SK-N-SH treated with all-trans-retinoic acid at 6 μM for 48 hours (cell line): ENCODE results near the gene ABCC1.

Source experiments
- ARNTL ChIP-seq: fragments of 450-650 bp; formaldehyde crosslinking; IDR thresholded peaks from 2 replicates; pipeline ENCODE4 v1.5.0; 2020; ENCODE audit warnings: low read depth, mild to moderate bottlenecking, moderate library complexity, borderline replicate concordance
- PPARA ChIP-seq: fragments of 250-450 bp; sonication (Bioruptor Pico); IDR thresholded peaks from 2 replicates; pipeline ENCODE4 v1.5.0; 2020; ENCODE audit warnings: mild to moderate bottlenecking, borderline replicate concordance
- RARB ChIP-seq: fragments of 250-450 bp; sonication (Bioruptor Pico); IDR thresholded peaks from 2 replicates; pipeline ENCODE4 v1.8.0; 2021; ENCODE audit warnings: mild to moderate bottlenecking, moderate library complexity
- TCF4 ChIP-seq: fragments of 250-450 bp; sonication (Bioruptor Pico); IDR thresholded peaks from 2 replicates; pipeline ENCODE4 v1.8.0; 2021; ENCODE audit warnings: mild to moderate bottlenecking, moderate library complexity, borderline replicate concordance
- ZNF70 ChIP-seq: fragments of 450-650 bp; formaldehyde crosslinking; IDR thresholded peaks from 2 replicates; pipeline ENCODE4 v1.5.0; 2020; ENCODE audit warnings: mild to moderate bottlenecking, moderate library complexity
- TF ChIP-seq, protein P1 (sequence below): fragments of 250-450 bp; sonication (Bioruptor Pico); IDR thresholded peaks from 2 replicates; pipeline ENCODE4 v1.8.0; 2020; ENCODE audit warnings: mild to moderate bottlenecking, moderate library complexity, borderline replicate concordance

DNA sequence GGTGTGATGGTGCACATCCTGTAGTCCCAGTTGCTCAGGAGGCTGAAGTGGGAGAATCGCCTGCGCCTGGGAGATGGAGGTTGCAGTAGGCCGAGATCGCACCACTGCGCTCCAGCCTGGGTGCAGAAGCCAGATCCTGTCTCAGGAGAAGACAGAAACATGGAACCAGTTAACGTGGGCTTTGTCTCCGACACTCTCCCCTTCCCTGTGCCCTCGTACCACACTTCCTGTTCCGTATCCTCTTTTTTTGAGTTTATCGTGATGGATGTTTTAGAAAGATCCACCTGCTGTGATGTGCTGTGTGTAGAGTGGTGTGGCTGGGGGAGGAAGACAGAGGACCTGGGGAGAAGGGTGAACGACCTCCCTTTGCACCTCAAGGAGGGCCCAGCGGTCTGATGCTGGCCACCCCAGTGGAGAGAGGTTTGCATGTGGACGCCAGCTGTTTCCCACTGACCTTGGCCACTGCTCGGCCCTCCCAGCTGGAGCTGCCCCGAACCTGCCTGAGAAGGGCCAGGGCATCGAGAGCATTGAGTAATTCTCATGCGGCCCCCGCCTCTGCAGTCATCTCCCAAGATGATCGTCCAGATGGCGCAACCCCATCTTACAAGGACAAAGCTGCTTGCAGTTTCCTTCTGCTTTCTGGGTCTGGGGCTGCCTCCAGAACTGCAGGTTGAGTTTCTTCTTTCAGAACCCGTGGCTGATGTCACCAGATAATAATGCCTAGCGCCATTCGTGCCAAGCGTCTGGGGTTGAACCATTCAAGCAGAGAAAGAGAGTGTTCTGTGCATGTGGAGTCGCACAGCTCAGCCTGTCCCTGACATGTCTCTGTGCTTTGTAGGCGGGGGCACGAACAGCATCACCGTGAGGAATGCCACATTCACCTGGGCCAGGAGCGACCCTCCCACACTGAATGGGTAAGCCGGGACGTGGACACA lies 126.3 kb downstream of the ABCC1 start:
- no peak for TF ChIP-seq PPARA (CRISPR knock-in tag)
- TF ChIP-seq TCF4: no peak
- no peak for TF ChIP-seq ARNTL (CRISPR knock-in tag)
- TF ChIP-seq, protein P1, sequence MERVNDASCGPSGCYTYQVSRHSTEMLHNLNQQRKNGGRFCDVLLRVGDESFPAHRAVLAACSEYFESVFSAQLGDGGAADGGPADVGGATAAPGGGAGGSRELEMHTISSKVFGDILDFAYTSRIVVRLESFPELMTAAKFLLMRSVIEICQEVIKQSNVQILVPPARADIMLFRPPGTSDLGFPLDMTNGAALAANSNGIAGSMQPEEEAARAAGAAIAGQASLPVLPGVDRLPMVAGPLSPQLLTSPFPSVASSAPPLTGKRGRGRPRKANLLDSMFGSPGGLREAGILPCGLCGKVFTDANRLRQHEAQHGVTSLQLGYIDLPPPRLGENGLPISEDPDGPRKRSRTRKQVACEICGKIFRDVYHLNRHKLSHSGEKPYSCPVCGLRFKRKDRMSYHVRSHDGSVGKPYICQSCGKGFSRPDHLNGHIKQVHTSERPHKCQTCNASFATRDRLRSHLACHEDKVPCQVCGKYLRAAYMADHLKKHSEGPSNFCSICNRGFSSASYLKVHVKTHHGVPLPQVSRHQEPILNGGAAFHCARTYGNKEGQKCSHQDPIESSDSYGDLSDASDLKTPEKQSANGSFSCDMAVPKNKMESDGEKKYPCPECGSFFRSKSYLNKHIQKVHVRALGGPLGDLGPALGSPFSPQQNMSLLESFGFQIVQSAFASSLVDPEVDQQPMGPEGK (CRISPR knock-in tag): no peak
- TF ChIP-seq ZNF70: no peak
- TF ChIP-seq RARB (CRISPR knock-in tag): no peak
